H1 (cell line): ENCODE data around the gene SLMAP. TPM values are rescaled to one million over a fixed set of nuclear protein-coding genes. Genes with fewer than 3 reads are reported as not detected.

ENCODE experiments used
- CBX8 ChIP-seq: fragments of 300-800, 300-1000 bp; sonication (generic); IDR thresholded peaks from 2 replicates; pipeline ENCODE4 v1.7.1; 2016; ENCODE audit warnings: low read depth, low read length, borderline replicate concordance
- CEBPB ChIP-seq: IDR thresholded peaks from 2 replicates; pipeline ENCODE4 v1.6.1; 2012; ENCODE audit warnings: low read depth, low read length
- SAP30 ChIP-seq: fragments of 300-600 bp; sonication (generic); IDR thresholded peaks from 2 replicates; pipeline ENCODE4 v1.7.1; 2012; ENCODE audit warnings: low read length, moderate library complexity, mild to moderate bottlenecking, inconsistent platforms; ENCODE audit not compliant: insufficient read depth, insufficient replicate concordance
- SIRT6 ChIP-seq: IDR thresholded peaks from one replicate; pipeline ENCODE4 v1.7.1; 2012; ENCODE audit warnings: low read length, inconsistent platforms
- SP1 ChIP-seq: IDR thresholded peaks from 2 replicates; pipeline ENCODE4 v1.6.1; 2011; ENCODE audit warnings: low read depth, low read length
- polyA plus RNA-seq, 7 experiments: library from polyadenylated mRNA; depleted of rRNA in 3 of 7; stranded (reverse) in 5 of 7; unstranded in 2 of 7; fragments of >200 nt in 5 of 7; fragments of 200-250 nt in 2 of 7; gene quantifications; 1 replicate in 5 of 7; 2 replicates in 1 of 7; 4 replicates in 1 of 7; pipeline versions ENCODE4 v1.2.1 to v1.2.3, GENCODE V29; 2011 to 2013; ENCODE audit warnings: missing spikeins in 2 of 7, mixed read lengths in 2 of 7
- total RNA-seq: library from RNA; stranded (reverse); fragmentation: NEBNext Ultra II Directional; extraction: Animal tissue kit (Norgen Biotek cat#: 25700); gene quantifications from 2 replicates; pipeline ENCODE4 v1.2.1, GENCODE V29; 2021

SLMAP gene
- total and polyA plus RNA-seq, 2 of the 8 experiments (the other 6 are each of a cell fraction or from before 2014, with no cell fraction given) = 13.6 to 70.4 TPM

DNA sequence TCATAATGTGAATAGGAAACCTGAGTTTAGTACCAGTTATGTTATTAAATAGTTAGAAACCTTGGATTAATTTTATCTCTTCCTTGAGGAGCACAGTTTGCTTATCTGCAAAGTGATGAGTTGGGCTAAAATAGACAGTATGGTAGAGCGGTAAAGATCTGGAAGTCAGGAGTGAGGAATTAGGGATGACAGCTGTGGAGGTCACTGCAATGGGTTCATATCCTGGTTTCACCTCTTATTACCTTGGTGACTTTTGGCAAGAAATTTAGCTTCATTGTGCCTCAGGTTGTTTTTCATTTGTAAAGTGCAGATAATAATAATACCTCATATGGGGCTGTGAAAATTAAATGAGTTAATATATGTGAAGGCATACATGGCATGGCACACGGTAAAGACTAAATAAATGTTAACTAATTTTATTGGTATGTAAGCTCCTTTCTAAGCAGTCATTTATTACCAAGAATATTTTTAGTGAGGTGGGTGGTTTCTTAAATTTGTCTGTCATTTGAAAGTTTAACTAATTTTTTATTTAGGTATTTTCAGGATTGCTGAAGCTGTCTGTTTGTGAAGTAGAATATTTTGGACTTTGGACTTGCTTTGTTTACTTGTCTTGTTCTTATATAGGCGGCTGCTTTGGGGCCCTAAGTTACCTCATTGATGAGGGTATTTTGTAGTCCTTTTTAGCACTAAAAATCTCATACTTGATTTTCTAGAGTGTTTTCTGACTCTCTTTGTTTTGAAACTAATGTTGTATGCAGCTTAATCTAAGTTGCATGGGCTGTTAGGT lies 41.8 kb downstream of the SLMAP start (continued):
- TF ChIP-seq SAP30 (no peak), CBX8 (no peak), SP1 (no peak), SIRT6 (no peak), CEBPB (no peak)
